Fibroblast of upper back skin (primary cell): Measurements from ENCODE around the gene TMTC2.
"Not testable (repeated sequence)": the region's sequence is repeated elsewhere in the genome, so short reads cannot be mapped to it uniquely, and the experiment has no call there.

Experiments
- DNase-seq: peaks from one replicate; pipeline ENCODE4 v3.0.0-alpha.2; 2013

TMTC2 gene

DNA sequence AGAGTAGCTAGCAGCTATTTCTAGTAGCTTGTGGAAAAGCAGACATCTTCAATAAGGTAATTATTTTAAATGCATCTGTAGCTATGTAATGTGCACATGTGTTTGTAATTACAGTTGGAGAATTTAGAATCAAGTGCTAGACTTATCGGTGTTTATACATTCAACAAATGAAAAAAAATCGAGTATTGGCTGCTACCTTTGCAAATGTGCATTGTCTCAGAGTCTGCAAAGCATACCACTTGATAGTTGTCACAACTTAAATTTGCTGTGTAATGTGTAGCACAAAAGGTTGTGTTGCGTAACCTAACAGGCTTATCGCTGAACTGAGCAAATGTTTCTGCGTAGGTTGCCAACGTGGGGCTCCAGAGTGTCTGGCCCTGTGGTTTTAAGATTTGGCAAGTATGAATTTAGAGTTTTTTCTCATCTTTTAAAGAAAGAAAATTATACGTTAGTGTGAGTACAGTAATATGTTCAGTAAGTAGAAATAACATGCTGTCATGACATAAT, 44.3 kb downstream of the TMTC2 start:
- peak; percentile 33 for DNase-seq

DNA sequence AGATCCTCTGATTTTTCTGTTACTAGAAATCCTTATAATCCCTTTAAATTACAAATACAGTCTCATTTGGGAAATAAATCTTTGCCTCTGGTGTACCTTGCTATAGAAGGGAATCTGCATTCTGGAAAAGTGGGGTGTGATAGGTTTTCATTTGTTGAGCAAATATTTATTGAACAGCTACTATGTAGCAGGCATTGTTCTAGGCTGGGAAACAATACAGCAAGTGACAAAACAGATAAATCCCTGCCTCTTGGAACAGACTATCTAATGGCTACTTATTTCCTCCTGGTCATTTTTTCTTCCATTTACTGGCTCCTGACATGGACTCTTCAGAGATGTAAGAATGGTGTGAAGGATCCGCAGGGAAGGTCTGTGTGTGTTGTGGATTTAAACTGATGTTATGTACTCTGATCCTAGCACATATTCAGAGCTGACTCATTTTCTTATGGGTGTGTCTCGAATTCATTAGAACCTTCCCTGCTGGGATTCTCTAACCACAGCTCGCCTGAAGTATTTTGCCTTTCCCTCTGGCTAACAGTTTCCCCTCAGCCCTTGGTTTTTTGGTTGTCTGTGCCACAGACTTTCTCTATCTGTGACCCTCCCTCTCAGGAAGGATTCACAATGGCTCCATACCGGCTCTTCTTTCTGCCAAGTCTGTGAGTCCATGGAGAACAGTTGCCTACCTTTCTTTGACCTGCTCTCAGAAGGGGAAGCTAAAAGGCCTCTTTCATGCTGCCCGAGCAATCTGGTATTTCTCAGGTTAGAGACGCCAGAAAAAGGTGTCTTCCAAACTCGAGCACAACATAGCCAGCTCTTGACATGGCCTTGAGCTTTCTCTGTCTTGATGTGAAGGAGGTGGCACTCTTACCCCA, 53.7 kb downstream of the TMTC2 start:
- peak; percentile 80 for DNase-seq

GRCh38 chr12:82745063-82745674, 58.5 kb downstream of the TMTC2 start:
- no peak for DNase-seq

DNA sequence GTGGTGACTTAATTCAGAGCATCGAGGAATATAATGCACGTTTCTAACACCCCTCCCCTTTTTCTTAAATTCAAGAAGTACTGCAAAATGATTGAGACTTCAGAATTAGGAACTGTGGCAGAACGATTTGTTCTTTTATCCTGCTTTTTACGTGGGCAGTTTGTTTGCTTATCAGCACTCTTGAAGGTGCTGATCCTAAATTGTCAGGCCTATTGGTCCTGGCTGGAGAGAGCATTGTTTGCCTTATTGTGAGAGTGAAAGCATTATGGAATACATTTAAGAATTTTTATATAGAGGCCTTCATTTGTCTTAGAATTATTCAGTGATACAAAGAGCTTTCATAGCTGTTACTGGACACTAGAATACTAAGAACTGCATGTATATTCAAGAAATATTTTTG, 59.1 kb downstream of the TMTC2 start:
- no peak for DNase-seq

DNA sequence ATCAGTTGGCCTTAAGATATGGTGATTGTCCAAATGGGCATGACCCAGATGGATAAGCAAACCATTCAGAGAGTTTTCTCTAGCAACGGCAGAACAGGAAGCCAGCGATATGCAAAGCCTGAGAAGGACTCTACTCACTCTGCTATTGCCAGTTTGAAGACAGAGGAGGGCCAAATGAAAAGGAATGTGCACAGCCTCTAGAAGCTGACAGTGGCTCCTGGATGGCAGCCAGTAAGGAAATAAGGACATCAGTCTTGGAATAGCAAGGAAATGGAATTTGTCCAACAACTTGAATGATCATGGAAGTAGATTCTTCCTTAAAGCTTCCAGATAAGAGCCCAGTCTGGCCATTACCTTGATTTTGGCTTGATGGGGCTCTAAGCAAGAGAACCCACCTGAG, 60.0 kb downstream of the TMTC2 start:
- DNase-seq, result peak; percentile 5

DNA sequence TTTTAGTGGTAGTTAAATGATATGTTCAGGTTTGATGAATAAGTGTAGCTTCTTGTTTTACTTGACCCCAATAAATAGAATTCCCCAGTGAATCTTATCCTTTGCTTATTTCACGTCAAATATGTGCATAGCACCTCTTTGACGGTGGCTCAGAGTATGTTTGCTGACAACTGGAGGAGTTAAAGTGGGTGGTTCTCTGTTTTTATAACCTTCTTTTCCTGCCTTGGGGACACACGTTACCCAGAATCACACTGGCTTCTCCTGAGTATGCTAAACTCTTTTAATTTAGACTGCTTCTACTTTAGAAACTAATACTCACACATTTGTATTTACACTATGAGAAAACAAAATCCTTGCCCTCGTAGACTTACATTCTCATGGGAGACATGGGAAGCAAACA, 62.3 kb downstream of the TMTC2 start:
- no peak for DNase-seq

DNA sequence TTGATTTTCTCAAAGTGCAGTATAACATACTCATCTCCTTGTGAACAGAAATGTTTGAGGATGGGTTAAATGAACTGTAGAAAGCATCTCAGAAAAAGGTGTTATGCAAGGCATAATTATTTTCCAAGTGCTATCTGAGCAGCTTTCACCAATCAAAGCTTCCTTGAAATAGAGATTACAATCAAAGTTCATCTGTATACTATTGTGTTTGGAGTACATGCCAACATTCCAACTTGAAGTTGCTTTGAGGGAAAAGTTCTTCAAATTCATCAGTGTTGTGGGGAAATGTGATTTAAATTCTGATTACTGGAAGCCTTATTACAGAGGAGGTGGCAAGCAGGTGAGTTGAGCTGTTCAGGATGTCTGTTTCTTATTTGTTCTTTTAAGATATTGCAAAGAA, 68.2 kb downstream of the TMTC2 start:
- no peak for DNase-seq

DNA sequence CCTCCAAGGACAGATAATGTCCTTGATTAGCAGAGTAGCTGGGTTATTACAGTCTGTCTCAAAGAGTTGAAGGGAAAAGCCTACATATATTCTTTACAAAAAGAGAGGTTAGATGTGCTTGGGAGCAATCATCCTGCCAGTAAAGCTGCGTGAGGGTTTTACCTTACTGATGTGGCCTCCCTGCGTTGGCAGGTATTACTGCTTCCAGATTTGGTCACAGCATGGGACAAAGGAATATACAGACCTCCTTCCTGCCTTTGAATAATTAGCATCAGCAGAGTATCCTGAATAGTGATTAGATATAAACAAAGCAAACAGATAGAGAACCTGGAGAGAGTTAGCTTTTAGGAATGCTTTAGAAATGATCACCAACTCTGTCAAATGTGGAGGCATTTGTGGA, 69.6 kb downstream of the TMTC2 start:
- DNase-seq, result no peak

DNA sequence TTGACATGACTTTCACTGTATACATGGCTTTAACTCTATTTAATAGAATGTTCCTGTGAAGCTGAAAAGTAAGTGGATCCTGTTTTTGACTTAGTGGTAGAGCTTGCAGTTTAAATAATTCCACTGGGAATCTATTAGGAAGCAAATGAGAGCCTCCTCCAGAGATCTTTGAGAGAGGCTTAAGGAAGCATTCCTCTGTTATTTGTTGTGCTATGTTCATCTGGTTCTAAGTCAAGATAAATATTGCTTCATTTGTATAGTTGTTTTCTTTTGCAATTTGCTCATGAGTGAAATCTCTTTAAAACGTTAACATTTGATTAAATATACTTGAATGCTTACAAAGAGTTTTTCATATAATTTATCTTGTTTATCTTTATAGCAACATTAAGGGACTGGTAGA, 70.4 kb downstream of the TMTC2 start:
- DNase-seq, result no peak

- no peak for DNase-seq
Observed at GRCh38 chr12:82757656-82758055, 71.0 kb downstream of the TMTC2 start.

DNA sequence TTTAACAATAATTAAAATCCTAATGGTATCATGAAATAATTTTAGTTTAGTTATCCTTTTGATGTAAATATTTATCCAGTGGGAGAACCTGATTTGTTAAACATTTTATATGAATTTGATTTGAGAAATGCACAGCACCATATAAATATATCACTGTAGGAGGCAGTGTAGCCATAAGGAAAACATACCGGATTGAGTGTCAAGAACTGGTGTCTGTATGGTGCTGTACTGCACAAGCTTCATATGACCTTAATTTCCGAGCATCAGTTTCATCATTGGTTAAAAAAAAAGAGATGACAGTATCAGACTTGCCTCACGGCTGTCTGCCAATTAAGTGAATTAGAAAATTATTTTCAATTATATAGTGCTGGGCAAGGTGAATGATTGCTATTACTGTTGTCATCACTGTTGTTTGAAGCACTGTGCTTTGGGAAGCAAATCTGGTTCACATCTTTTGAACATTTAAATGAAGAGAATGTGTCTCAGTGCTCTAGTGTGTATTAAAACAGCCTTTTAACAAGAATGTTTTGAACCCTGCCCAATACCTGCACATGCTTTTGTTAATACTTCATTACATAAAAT, 72.1 kb downstream of the TMTC2 start:
- peak; percentile 5 for DNase-seq

- DNase-seq, result no peak
Observed at GRCh38 chr12:82760423-82760822, 73.7 kb downstream of the TMTC2 start.

GRCh38 chr12:82765206-82765605, 78.5 kb downstream of the TMTC2 start:
- DNase-seq, result not testable (repeated sequence)

DNA sequence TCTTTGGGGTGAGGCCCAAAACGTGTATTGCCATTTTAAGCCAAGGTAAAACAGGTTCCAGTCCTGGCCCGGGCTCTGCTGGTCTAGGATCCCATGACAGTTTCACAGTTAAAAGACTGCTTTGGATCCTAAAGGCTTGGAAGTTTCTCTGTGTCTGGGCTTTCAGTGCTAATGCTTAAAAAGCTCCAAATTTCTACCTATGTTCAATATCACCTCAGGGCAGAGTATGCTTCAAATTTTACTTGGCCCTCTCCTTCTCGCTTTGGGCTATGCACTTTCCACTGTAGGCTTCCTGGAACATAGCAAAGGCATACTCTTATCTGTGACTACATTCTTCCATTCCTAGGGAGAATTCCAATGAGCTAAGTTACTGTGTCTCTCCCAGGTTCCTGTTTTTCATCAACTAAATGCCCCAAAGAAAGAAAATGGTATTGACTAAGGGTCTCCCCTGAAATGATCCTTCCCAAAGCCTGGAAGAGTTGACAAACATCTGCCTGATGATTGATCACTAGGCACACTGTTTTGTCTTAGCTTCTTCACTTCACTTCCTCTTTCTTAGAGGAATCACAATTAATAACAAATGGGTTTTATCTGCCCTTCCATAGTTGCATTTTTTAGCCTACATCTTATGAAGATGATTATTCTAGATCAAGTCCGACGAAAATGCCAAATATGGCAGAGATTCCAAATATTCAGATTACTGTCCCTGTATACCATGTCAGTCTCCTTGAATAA, 79.4 kb downstream of the TMTC2 start:
- DNase-seq, result no peak

DNA sequence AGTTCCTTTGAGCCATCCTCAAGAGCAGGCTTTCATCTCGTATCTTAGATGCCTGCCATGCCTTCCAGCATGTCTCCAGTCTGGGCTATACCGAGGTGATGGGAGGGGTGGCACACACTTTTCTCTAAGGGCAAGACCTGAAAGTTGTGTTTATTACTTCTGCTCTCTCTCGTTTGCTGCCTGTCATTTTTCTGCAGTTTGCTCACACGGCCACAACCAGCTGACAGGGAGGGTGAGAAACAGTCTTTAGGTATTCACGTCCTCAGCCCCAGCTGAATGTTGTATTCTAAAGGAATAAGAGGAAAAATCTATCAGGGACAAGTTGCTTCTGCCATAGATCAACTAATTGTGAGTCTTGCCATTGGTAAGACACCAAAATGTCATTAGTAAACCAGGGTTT, 88.0 kb downstream of the TMTC2 start:
- no peak for DNase-seq

DNA sequence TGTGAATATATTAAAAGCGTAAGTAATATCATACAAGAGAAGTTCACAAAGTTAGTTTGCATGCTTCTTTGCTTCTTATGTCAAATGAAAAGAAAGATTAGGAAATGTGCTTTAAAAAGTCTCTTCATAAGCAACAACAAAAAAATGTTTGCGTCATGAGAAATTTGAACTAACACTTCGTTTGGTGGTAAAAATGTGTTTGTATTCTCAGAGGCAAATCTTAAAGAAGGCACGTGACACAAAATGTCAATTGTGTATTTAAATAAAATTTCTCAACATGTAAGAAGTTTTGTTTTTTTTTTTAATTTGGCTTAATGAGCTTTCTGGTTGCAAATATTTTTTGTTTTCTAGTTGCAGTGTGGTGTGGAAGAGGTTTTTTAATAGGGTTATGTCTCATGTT, 93.8 kb downstream of the TMTC2 start:
- DNase-seq, result no peak

DNA sequence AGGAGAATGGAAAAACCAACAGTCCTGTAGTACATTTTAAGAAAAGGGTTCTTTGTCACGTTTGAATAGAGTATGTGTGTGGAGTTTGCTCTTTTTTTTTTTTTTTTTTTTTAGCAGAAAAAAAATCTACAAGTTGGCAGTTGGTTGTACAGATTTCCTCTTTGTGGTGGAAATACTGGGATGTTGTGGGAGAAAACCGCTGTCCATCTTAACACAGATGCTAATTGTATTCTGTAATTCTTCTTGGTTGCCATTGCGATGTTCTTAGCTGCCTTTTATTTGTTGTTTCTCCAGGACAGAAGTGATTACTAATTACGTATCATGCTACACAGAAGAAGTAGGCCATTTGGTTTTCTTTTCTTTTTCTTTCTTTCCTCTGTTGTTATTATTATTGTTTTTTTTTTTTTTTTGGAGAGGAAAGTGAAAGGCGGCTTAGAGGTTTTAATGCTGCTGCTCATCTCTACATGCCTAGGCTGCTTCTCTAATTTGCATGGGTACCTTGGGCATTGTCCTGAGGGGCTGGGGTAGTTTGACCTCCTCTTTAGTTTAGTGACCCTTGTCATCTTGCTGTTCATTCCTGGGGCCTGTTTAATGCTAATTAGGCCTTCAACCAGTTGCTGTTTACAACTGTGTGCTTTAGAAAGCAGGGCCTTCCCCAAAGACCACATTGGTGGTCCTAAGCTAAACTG, 94.7 kb downstream of the TMTC2 start:
- no peak for DNase-seq

- DNase-seq, result no peak
Observed at GRCh38 chr12:82783435-82783834, 96.7 kb downstream of the TMTC2 start.

DNA sequence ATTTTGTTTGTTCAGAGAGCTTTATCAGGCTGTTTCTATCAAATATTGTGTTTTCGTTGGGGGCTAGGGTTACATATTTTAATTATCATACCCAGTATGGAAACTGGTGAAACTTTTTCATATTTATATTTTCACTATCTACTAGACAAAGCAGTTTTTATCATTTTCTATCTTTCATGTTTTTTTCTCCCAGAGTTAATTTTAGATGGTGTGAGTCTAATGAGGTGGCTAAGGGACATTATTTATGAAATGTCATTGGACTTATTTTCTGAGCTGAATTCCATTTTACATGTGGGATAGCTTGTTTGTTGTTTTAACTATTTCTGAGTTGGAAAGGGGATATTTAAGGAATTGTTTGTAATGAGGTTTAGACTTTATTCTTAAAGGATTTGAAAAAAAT, 100.3 kb downstream of the TMTC2 start:
- no peak for DNase-seq

DNA sequence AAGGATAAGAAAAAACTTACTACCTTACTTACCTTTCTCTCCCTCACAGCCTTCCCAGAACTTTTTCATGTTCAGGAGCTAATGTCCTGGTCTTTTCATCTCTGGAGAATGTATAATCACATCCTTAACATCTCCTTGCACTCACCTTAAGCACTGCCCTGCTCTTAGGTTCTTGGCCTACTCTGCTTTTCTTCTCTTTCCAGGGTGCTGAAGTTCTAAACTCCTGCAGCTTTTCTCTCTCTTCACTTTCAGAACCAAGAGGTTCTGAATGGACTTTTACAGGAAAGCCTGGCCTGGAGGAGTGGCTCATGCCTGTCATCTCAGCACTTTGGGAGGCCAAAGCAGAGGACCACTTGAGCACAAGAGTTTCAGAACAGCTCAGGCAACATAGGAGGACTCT, 101.9 kb downstream of the TMTC2 start:
- no peak for DNase-seq

DNA sequence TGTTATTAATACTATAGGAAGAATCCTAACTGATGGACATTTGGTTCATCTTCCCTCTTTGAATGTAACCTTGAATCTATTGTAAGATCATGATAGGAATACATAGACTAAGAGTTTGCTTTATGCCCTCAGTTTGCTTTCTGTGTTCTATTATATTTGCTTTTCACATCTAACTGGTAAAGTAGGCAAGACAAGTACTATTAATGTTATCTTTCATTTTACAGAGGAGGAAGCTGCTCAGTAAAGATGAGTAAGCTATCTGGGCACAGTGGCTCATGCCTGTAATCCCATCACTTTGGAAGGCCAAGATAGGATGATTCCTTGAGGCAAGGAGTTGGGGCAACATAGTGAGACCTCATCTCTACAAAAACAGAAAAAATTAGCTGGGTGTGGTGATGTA, 103.0 kb downstream of the TMTC2 start:
- no peak for DNase-seq

GRCh38 chr12:82793751-82794281, 107.1 kb downstream of the TMTC2 start:
- no peak for DNase-seq
